Liver (tissue), 9 donors: ENCODE data around the gene ATCAY. TPM values are rescaled to one million over a fixed set of nuclear protein-coding genes. Genes with fewer than 3 reads are reported as not detected.

Source experiments
- DNase-seq: peaks from one replicate; pipeline ENCODE4 v3.0.0-alpha.2; 2017; ENCODE audit warnings: low spot score
- H3K27ac ChIP-seq, 2 donors: one replicate each; pipeline ENCODE4 v1.7.0; 2013; ENCODE audit warnings: inconsistent platforms in 2 of 2, low read length in 2 of 2, control low read depth in 1 of 2, low read depth in 1 of 2, mild to moderate bottlenecking in 1 of 2
- H3K27me3 ChIP-seq, 4 donors: one replicate each; pipeline versions ENCODE4 v1.6.1 to v1.7.0; 2013; ENCODE audit warnings: low read length in 3 of 4, inconsistent platforms in 1 of 4, mild to moderate bottlenecking in 1 of 4, moderate library complexity in 1 of 4; ENCODE audit not compliant: control insufficient read depth in 4 of 4, insufficient read depth in 4 of 4
- H3K36me3 ChIP-seq, 4 donors: one replicate each; pipeline versions ENCODE4 v1.6.1 to v1.7.0; 2013; ENCODE audit warnings: low read length in 3 of 4, mild to moderate bottlenecking in 3 of 4, low read depth in 1 of 4, moderate library complexity in 1 of 4; ENCODE audit not compliant: control insufficient read depth in 4 of 4, insufficient read depth in 3 of 4
- H3K4me1 ChIP-seq, 4 donors: one replicate each; pipeline versions ENCODE4 v1.6.1 to v1.7.0; 2013; ENCODE audit warnings: low read length in 3 of 4, mild to moderate bottlenecking in 3 of 4, moderate library complexity in 1 of 4; ENCODE audit not compliant: control insufficient read depth in 4 of 4, insufficient read depth in 4 of 4
- H3K4me3 ChIP-seq, 3 donors: one replicate each; pipeline versions ENCODE4 v1.6.1 to v1.7.0; 2013; ENCODE audit warnings: low read length in 3 of 3, control low read depth in 1 of 3, low read depth in 1 of 3, mild to moderate bottlenecking in 1 of 3
- H3K9ac ChIP-seq, 2 donors: one replicate each; pipeline ENCODE4 v1.7.0; 2013; ENCODE audit warnings: low read length in 2 of 2, mild to moderate bottlenecking in 2 of 2, moderate library complexity in 2 of 2, control low read depth in 1 of 2, low read depth in 1 of 2
- H3K9me3 ChIP-seq, 4 donors: one replicate each; pipeline versions ENCODE4 v1.6.1 to v1.7.0; 2013; ENCODE audit warnings: low read length in 3 of 4; ENCODE audit not compliant: control insufficient read depth in 4 of 4
- EGR1 ChIP-seq, 2 donors: IDR thresholded peaks; 2 replicates each; pipeline ENCODE4 v1.6.1; 2016 to 2018; ENCODE audit warnings: antibody characterized with exemption in 2 of 2, low read depth in 2 of 2
- FOXA1 ChIP-seq: IDR thresholded peaks from 2 replicates; pipeline ENCODE4 v1.6.1; 2016; ENCODE audit warnings: antibody characterized with exemption
- FOXA2 ChIP-seq: IDR thresholded peaks from 2 replicates; pipeline ENCODE4 v1.6.1; 2016; ENCODE audit warnings: antibody characterized with exemption
- GABPA ChIP-seq, 2 donors: IDR thresholded peaks in 1 of 2; conservative IDR thresholded peaks in 1 of 2; 2 replicates each; pipeline ENCODE4 v1.6.1; 2016; ENCODE audit warnings: antibody characterized with exemption in 2 of 2, mild to moderate bottlenecking in 1 of 2, moderate library complexity in 1 of 2
- HNF4A ChIP-seq, 2 donors: conservative IDR thresholded peaks; 2 replicates each; pipeline ENCODE4 v1.6.1; 2016; ENCODE audit warnings: antibody characterized with exemption in 2 of 2, mild to moderate bottlenecking in 2 of 2
- HNF4G ChIP-seq: IDR thresholded peaks from 2 replicates; pipeline ENCODE4 v1.6.1; 2016; ENCODE audit warnings: antibody characterized with exemption
- JUND ChIP-seq, 2 donors: IDR thresholded peaks; 2 replicates each; pipeline ENCODE4 v1.6.1; 2016; ENCODE audit warnings: antibody characterized with exemption in 2 of 2
- NR2F2 ChIP-seq: IDR thresholded peaks from 2 replicates; pipeline ENCODE4 v1.6.1; 2016; ENCODE audit warnings: antibody characterized with exemption
- RAD21 ChIP-seq, 2 donors: IDR thresholded peaks; 2 replicates each; pipeline ENCODE4 v1.6.1; 2016; ENCODE audit warnings: antibody characterized with exemption in 2 of 2, mild to moderate bottlenecking in 2 of 2
- RXRA ChIP-seq, 2 donors: IDR thresholded peaks; 2 replicates each; pipeline ENCODE4 v1.6.1; 2017 to 2018; ENCODE audit warnings: antibody characterized with exemption in 2 of 2, mild to moderate bottlenecking in 1 of 2
- SP1 ChIP-seq: IDR thresholded peaks from 2 replicates; pipeline ENCODE4 v1.6.1; 2018; ENCODE audit warnings: antibody characterized with exemption, mild to moderate bottlenecking
- TAF1 ChIP-seq: conservative IDR thresholded peaks from 2 replicates; pipeline ENCODE4 v1.6.1; 2016; ENCODE audit warnings: antibody characterized with exemption, mild to moderate bottlenecking
- YY1 ChIP-seq: IDR thresholded peaks from 2 replicates; pipeline ENCODE4 v1.6.1; 2016; ENCODE audit warnings: antibody characterized with exemption, mild to moderate bottlenecking
- WGBS: extraction: QIAGEN DNeasy Blood & Tissue Kit; methylation state at CpG from one replicate; pipeline ENCODE4 v1.1.7; 2013; 5-methylcytosine and 5-hydroxymethylcytosine counted together
- polyA plus RNA-seq, 2 donors: library from polyadenylated mRNA; stranded (reverse) in 1 of 2; unstranded in 1 of 2; fragments of 200-250 nt in 1 of 2; fragments of >200 nt in 1 of 2; fragmentation: Nextera tagmentation in 1 of 2; extraction: Ambion mirVana in 1 of 2; gene quantifications; one replicate each; pipeline versions ENCODE4 v1.2.1 to v1.2.3, GENCODE V29; 2013 to 2015
- total RNA-seq, 2 donors: library from RNA; depleted of rRNA; stranded (reverse); fragments of >200 nt; gene quantifications; one replicate each; pipeline ENCODE4 v1.2.3, GENCODE V29; 2014
- TF ChIP-seq, protein P1 (sequence below): IDR thresholded peaks from 2 replicates; pipeline ENCODE4 v1.6.1; 2016; ENCODE audit warnings: antibody characterized with exemption, mild to moderate bottlenecking
- TF ChIP-seq, protein P2 (sequence below): IDR thresholded peaks from 2 replicates; pipeline ENCODE4 v1.6.1; 2016; ENCODE audit warnings: antibody characterized with exemption
- TF ChIP-seq, protein P3 (sequence below): IDR thresholded peaks from 2 replicates; pipeline ENCODE4 v1.6.1; 2016; ENCODE audit warnings: antibody characterized with exemption
- TF ChIP-seq, protein P4 (sequence below): IDR thresholded peaks from 2 replicates; pipeline ENCODE4 v1.6.1; 2016; ENCODE audit warnings: antibody characterized with exemption
- TF ChIP-seq, protein P5 (sequence below): fragments of 150-350 bp; IDR thresholded peaks from 2 replicates; pipeline ENCODE4 v1.5.1; 2017; ENCODE audit warnings: improper control_type of control experiment, low read depth, low read length; ENCODE audit not compliant: missing input control
- donor health status: healthy.
- donor health status: healthy.
- donor health status: healthy.
- donor health status: healthy.
- donor health status: healthy.

Gene ATCAY
- total and polyA plus RNA-seq, 4 donors = not detected

DNA sequence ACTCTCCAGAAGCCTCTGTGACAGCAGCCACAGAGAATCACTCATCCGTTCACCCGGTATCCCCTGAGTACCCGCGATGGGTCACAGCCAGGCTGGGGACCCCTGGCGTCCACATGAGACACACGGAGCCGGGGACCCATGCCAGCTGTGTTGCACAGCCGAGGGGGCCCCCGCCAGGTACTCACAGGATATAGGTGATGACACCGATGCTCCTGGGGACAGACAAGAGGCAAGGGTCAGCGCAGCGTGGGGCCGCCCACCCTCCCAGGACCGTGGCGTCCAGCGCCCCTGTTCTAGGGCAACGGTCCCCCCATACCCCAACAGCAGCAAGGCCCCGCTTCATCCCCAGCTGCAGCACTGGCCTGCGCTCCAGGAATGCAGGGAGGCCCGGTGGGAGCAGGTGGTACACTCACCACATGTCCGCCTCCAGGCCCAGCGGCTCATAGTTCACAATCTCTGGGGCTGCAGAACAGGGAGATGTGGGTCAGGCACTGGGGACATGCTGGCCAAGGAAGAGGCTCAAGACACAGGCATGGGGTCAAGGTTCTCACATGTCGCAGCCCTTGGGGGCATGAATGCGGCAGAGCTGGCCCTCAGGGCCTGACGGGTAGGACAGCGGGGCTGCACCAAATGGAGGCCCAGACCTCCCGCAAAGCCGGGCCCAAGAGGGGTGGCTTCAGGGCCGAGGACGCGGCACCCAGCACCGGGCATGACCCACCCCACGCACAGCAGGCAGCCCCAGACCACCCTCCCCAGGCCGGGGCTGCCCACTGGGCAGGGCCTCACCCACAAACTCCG lies 83.2 kb downstream of the ATCAY start:
- peaks cover 3 to 71% (median 36%) of the 10 kb centered on the region in 4 donors for H3K36me3 ChIP-seq
- H3K9me3 ChIP-seq = no peaks in the 10 kb centered on the region
- H3K4me3 ChIP-seq = no peak overlapping the region
- no peak overlapping the region for H3K9ac ChIP-seq
- WGBS = 97% methylated on average over 35 of the region's 35 CpGs
- TF ChIP-seq, protein P1, sequence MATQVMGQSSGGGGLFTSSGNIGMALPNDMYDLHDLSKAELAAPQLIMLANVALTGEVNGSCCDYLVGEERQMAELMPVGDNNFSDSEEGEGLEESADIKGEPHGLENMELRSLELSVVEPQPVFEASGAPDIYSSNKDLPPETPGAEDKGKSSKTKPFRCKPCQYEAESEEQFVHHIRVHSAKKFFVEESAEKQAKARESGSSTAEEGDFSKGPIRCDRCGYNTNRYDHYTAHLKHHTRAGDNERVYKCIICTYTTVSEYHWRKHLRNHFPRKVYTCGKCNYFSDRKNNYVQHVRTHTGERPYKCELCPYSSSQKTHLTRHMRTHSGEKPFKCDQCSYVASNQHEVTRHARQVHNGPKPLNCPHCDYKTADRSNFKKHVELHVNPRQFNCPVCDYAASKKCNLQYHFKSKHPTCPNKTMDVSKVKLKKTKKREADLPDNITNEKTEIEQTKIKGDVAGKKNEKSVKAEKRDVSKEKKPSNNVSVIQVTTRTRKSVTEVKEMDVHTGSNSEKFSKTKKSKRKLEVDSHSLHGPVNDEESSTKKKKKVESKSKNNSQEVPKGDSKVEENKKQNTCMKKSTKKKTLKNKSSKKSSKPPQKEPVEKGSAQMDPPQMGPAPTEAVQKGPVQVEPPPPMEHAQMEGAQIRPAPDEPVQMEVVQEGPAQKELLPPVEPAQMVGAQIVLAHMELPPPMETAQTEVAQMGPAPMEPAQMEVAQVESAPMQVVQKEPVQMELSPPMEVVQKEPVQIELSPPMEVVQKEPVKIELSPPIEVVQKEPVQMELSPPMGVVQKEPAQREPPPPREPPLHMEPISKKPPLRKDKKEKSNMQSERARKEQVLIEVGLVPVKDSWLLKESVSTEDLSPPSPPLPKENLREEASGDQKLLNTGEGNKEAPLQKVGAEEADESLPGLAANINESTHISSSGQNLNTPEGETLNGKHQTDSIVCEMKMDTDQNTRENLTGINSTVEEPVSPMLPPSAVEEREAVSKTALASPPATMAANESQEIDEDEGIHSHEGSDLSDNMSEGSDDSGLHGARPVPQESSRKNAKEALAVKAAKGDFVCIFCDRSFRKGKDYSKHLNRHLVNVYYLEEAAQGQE = no peak
- TF ChIP-seq RXRA (IDR thresholded peaks at IDR 0.05) = no peak
- no peak for TF ChIP-seq JUND (IDR thresholded peaks at IDR 0.05)
- TF ChIP-seq NR2F2 = no peak
- no peak for TF ChIP-seq GABPA (IDR thresholded peaks at IDR 0.05 in 1 of 2, conservative IDR thresholded peaks at IDR 0.05 in 1 of 2)
- no peak for TF ChIP-seq SP1
- no peak for TF ChIP-seq YY1
- no peak for TF ChIP-seq HNF4G
- TF ChIP-seq, protein P2, sequence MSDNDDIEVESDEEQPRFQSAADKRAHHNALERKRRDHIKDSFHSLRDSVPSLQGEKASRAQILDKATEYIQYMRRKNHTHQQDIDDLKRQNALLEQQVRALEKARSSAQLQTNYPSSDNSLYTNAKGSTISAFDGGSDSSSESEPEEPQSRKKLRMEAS = no peak
- TF ChIP-seq, protein P3, sequence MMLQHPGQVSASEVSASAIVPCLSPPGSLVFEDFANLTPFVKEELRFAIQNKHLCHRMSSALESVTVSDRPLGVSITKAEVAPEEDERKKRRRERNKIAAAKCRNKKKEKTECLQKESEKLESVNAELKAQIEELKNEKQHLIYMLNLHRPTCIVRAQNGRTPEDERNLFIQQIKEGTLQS = no peak
- TF ChIP-seq, protein P4, sequence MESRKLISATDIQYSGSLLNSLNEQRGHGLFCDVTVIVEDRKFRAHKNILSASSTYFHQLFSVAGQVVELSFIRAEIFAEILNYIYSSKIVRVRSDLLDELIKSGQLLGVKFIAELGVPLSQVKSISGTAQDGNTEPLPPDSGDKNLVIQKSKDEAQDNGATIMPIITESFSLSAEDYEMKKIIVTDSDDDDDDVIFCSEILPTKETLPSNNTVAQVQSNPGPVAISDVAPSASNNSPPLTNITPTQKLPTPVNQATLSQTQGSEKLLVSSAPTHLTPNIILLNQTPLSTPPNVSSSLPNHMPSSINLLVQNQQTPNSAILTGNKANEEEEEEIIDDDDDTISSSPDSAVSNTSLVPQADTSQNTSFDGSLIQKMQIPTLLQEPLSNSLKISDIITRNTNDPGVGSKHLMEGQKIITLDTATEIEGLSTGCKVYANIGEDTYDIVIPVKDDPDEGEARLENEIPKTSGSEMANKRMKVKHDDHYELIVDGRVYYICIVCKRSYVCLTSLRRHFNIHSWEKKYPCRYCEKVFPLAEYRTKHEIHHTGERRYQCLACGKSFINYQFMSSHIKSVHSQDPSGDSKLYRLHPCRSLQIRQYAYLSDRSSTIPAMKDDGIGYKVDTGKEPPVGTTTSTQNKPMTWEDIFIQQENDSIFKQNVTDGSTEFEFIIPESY = no peak
- no peak for TF ChIP-seq HNF4A (conservative IDR thresholded peaks at IDR 0.05)
- no peak for TF ChIP-seq FOXA1
- no peak for TF ChIP-seq TAF1
- no peak for TF ChIP-seq EGR1 (IDR thresholded peaks at IDR 0.05; ENCODE audit: low read depth in 2 of 2)
- no peak for TF ChIP-seq FOXA2
- TF ChIP-seq, protein P5, sequence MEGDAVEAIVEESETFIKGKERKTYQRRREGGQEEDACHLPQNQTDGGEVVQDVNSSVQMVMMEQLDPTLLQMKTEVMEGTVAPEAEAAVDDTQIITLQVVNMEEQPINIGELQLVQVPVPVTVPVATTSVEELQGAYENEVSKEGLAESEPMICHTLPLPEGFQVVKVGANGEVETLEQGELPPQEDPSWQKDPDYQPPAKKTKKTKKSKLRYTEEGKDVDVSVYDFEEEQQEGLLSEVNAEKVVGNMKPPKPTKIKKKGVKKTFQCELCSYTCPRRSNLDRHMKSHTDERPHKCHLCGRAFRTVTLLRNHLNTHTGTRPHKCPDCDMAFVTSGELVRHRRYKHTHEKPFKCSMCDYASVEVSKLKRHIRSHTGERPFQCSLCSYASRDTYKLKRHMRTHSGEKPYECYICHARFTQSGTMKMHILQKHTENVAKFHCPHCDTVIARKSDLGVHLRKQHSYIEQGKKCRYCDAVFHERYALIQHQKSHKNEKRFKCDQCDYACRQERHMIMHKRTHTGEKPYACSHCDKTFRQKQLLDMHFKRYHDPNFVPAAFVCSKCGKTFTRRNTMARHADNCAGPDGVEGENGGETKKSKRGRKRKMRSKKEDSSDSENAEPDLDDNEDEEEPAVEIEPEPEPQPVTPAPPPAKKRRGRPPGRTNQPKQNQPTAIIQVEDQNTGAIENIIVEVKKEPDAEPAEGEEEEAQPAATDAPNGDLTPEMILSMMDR = no peak
- no peak for TF ChIP-seq RAD21 (IDR thresholded peaks at IDR 0.05)
- no peak overlapping the region for H3K27ac ChIP-seq
- H3K4me1 ChIP-seq = peaks cover 0 to 5% (median 4%) of the 10 kb centered on the region in 4 donors
- DNase-seq = no peak
- H3K27me3 ChIP-seq = no peaks in the 10 kb centered on the region
